ENCODE results near the gene ERI3. TPM values are rescaled to one million over a fixed set of nuclear protein-coding genes. Genes with fewer than 3 reads are reported as not detected.

The ERI3 gene
- total and polyA plus RNA-seq, 2 donors (not counting 3 experiments of a cell fraction or from before 2014, with no cell fraction given): 45.3 to 94.0 TPM

- Histone ChIP-seq H3K4me3 (replicated peaks in 1 of 3; ENCODE audit: insufficient read depth in 1 of 3, low read depth in 1 of 3, low read length in 3 of 3) (no peak overlapping the region), H2AFZ (ENCODE audit: low read depth, low read length) (no peak overlapping the region), H3K27ac (ENCODE audit: insufficient read depth, low read depth, low read length) (no peak overlapping the region), H3K36me3 (ENCODE audit: control insufficient read depth in 2 of 2, extremely low read depth in 1 of 2, insufficient read depth in 2 of 2, low read length in 2 of 2) (no peaks in the 10 kb centered on the region), H3K9ac (replicated peaks; ENCODE audit: extremely low read depth, insufficient read depth, low read length) (no peak overlapping the region), H3K9me3 (replicated peaks; ENCODE audit: control insufficient read depth, insufficient read depth, low read length) (no peaks in the 10 kb centered on the region), H3K27me3 (ENCODE audit: control insufficient read depth in 2 of 2, insufficient read depth in 2 of 2, low read length in 2 of 2) (peaks cover 8 to 11% of the 10 kb centered on the region in 2 experiments), H3K9me1 (replicated peaks; ENCODE audit: control insufficient read depth, extremely low read depth, insufficient read depth, low read length) (no peaks in the 10 kb centered on the region), H3K79me2 (ENCODE audit: control insufficient read depth, insufficient read depth, low read length) (no peaks in the 10 kb centered on the region), H3K4me1 (ENCODE audit: control insufficient read depth, extremely low read depth, insufficient read depth, low read length) (no peaks in the 10 kb centered on the region), H4K20me1 (replicated peaks; ENCODE audit: control insufficient read depth, extremely low read depth, insufficient read depth, low read length) (no peaks in the 10 kb centered on the region), H3K4me2 (ENCODE audit: insufficient read depth, low read length) (no peak overlapping the region)
- DNase-seq (ENCODE audit: low read depth, low spot score) (no peak), FAIRE-seq (no peak)
- dilution Hi-C loops (cut with MboI; ENCODE audit: extremely low pct_ligation_motif_present, low sequenced_read_pairs): no loop called here
- intact Hi-C loops (cut with micrococcal nuclease): no loop called here
- ChIA-PET POLR2A (interaction anchor here (0.7 kb wide), 1 partner anchor 354 kb away, joined by 3 read pairs; no protein-coding TSS in a partner anchor), CTCF (no interaction called here)
- no TSS peak for BruUV-seq (replicated peaks)
- TF ChIP-seq CTCF (IDR thresholded peaks at IDR 0.05; ENCODE audit: extremely low read depth in 1 of 2, insufficient read depth in 1 of 2, low read depth in 1 of 2, low read length in 2 of 2) (no peak), POLR2AphosphoS5 (IDR thresholded peaks at IDR 0.05; ENCODE audit: insufficient read depth, low read depth, low read length) (no peak), JUN (IDR thresholded peaks at IDR 0.05; ENCODE audit: borderline replicate concordance, insufficient read depth, insufficient read length, low read depth) (no peak), MAX (IDR thresholded peaks at IDR 0.05; ENCODE audit: insufficient read depth, insufficient read length) (no peak), FOS (IDR thresholded peaks at IDR 0.05; ENCODE audit: borderline replicate concordance, insufficient read depth, low read length) (no peak)
These were observed 16.1 kb upstream of the ERI3 start for GRCh38 chr1:44371206-44371605.

Data from endothelial cell of umbilical vein (primary cell).